Endothelial cell of umbilical vein (primary cell): ENCODE data around the gene TMEM121. TPM values are rescaled to one million over a fixed set of nuclear protein-coding genes. Genes with fewer than 3 reads are reported as not detected.

ENCODE experiments used
- BruUV-seq: library from RNA; stranded (reverse); fragments of 400-500 nt; replicated peaks from 2 replicates; lab custom pipeline; 2021; lab: Mats Ljungman, UMichigan
- CTCF ChIA-PET: fragments of 300-600, 350-600 bp; sonication (Branson Sonifier 250); formaldehyde crosslinking; loops from one replicate; lab custom pipeline; 2021; ENCODE audit warnings: antibody characterized with exemption, inconsistent platforms; lab: Charles Lee
- POLR2A ChIA-PET: fragments of 300-600, 350-600 bp; sonication (Branson Sonifier 250); formaldehyde crosslinking; loops from one replicate; lab custom pipeline; 2021; ENCODE audit warnings: antibody characterized with exemption, inconsistent platforms; lab: Charles Lee
- DNase-seq: peaks from one replicate; pipeline ENCODE4 v3.0.0-alpha.2; 2011; ENCODE audit warnings: low read depth, low spot score
- FAIRE-seq: peaks from 2 replicates; lab custom pipeline; 2011; peaks lifted over from hg19 to GRCh38; lab: Jason Lieb, UNC
- H2AFZ ChIP-seq: 2 replicates; pipeline ENCODE4 v1.6.0; 2012; ENCODE audit warnings: low read depth, low read length, control low read depth, inconsistent platforms
- H3K27ac ChIP-seq: 2 replicates; pipeline ENCODE4 v1.5.1; 2011; ENCODE audit warnings: low read depth, mild to moderate bottlenecking, control low read depth, low read length, moderate library complexity; ENCODE audit not compliant: insufficient read depth
- H3K27me3 ChIP-seq, 2 experiments: 2 replicates each; pipeline versions ENCODE4 v1.6.0 to v1.6.1; 2011; ENCODE audit warnings: low read length in 2 of 2, mixed read lengths in 1 of 2; ENCODE audit not compliant: control insufficient read depth in 2 of 2, insufficient read depth in 2 of 2
- H3K36me3 ChIP-seq, 2 experiments: 2 replicates in 1 of 2; 3 replicates in 1 of 2; pipeline ENCODE4 v1.5.1; 2011; ENCODE audit warnings: low read length in 2 of 2, mild to moderate bottlenecking in 1 of 2, moderate library complexity in 1 of 2; ENCODE audit not compliant: control insufficient read depth in 2 of 2, insufficient read depth in 2 of 2; ENCODE audit errors: extremely low read depth in 1 of 2
- H3K4me1 ChIP-seq: 3 replicates; pipeline ENCODE4 v1.5.1; 2011; ENCODE audit warnings: mild to moderate bottlenecking, low read length; ENCODE audit not compliant: control insufficient read depth, insufficient read depth; ENCODE audit errors: extremely low read depth
- H3K4me2 ChIP-seq: 2 replicates; pipeline ENCODE4 v1.6.1; 2011; ENCODE audit warnings: low read length, control low read depth, mixed read lengths; ENCODE audit not compliant: insufficient read depth
- H3K4me3 ChIP-seq, 3 experiments: fragments of 200-600 bp in 1 of 3; sonication (generic), shearing (Covaris generic) in 1 of 3; replicated peaks in 1 of 3; 2 replicates each; pipeline ENCODE4 v1.5.1; 2011 to 2016; ENCODE audit warnings: control low read depth in 3 of 3, low read length in 3 of 3, mild to moderate bottlenecking in 2 of 3, inconsistent platforms in 1 of 3, low read depth in 1 of 3, moderate library complexity in 1 of 3; ENCODE audit not compliant: insufficient read depth in 1 of 3
- H3K79me2 ChIP-seq: 2 replicates; pipeline ENCODE4 v1.6.0; 2012; ENCODE audit warnings: low read length, inconsistent platforms; ENCODE audit not compliant: control insufficient read depth, insufficient read depth
- H3K9ac ChIP-seq: replicated peaks from 2 replicates; pipeline ENCODE3; 2011; ENCODE audit warnings: low read length, control low read depth; ENCODE audit not compliant: insufficient read depth; ENCODE audit errors: extremely low read depth
- H3K9me1 ChIP-seq: replicated peaks from 3 replicates; pipeline ENCODE4 v1.6.0; 2011; ENCODE audit warnings: mild to moderate bottlenecking, low read length; ENCODE audit not compliant: control insufficient read depth, insufficient read depth; ENCODE audit errors: extremely low read depth
- H3K9me3 ChIP-seq: replicated peaks from 2 replicates; pipeline ENCODE4 v1.5.1; 2012; ENCODE audit warnings: low read length, inconsistent platforms; ENCODE audit not compliant: control insufficient read depth, insufficient read depth
- H4K20me1 ChIP-seq: replicated peaks from 2 replicates; pipeline ENCODE3; 2011; ENCODE audit warnings: mild to moderate bottlenecking, low read length; ENCODE audit not compliant: control insufficient read depth, insufficient read depth; ENCODE audit errors: extremely low read depth
- CTCF ChIP-seq, 2 donors: IDR thresholded peaks; 1 replicate in 1 of 2; 2 replicates in 1 of 2; pipeline ENCODE4 v1.5.1; 2011; ENCODE audit warnings: low read length in 2 of 2, mild to moderate bottlenecking in 2 of 2, moderate library complexity in 2 of 2, control low read depth in 1 of 2, inconsistent platforms in 1 of 2, low read depth in 1 of 2; ENCODE audit not compliant: insufficient read depth in 1 of 2; ENCODE audit errors: extremely low read depth in 1 of 2
- EZH2 ChIP-seq: IDR thresholded peaks from 2 replicates; pipeline ENCODE4 v1.6.1; 2012; ENCODE audit warnings: borderline replicate concordance, low read depth, mild to moderate bottlenecking, moderate library complexity, low read length, inconsistent platforms; ENCODE audit not compliant: severe bottlenecking
- FOS ChIP-seq: IDR thresholded peaks from 2 replicates; pipeline ENCODE4 v1.6.1; 2011; ENCODE audit warnings: mild to moderate bottlenecking, low read length, moderate library complexity, borderline replicate concordance; ENCODE audit not compliant: insufficient read depth
- MAX ChIP-seq: IDR thresholded peaks from 2 replicates; pipeline ENCODE4 v1.6.1; 2011; ENCODE audit not compliant: insufficient read depth, insufficient read length
- MYC ChIP-seq: IDR thresholded peaks from one replicate; pipeline ENCODE4 v1.6.1; 2011; ENCODE audit warnings: mild to moderate bottlenecking, low read depth, low read length
- POLR2A ChIP-seq: IDR thresholded peaks from 2 replicates; pipeline ENCODE4 v1.6.1; 2012; ENCODE audit warnings: low read depth, mild to moderate bottlenecking, control low read depth, low read length
- POLR2AphosphoS5 ChIP-seq: IDR thresholded peaks from 2 replicates; pipeline ENCODE4 v1.6.1; 2012; ENCODE audit warnings: low read depth, mild to moderate bottlenecking, control low read depth, low read length, moderate library complexity; ENCODE audit not compliant: insufficient read depth
- dilution Hi-C: fragments of 300-500 bp; cut with MboI; formaldehyde crosslinking; loops from one replicate; pipeline ENCODE4 v1.15.0; 2019; ENCODE audit warnings: low sequenced_read_pairs; ENCODE audit not compliant: extremely low pct_ligation_motif_present
- intact Hi-C: fragments of 100-400 bp; cut with micrococcal nuclease; formaldehyde crosslinking; loops from one replicate; pipeline ENCODE4 v1.10.0; 2022
- polyA plus RNA-seq, 4 experiments: library from polyadenylated mRNA; depleted of rRNA in 3 of 4; stranded (reverse) in 3 of 4; unstranded in 1 of 4; fragments of >200 nt; gene quantifications; 2 replicates each; pipeline versions ENCODE4 v1.2.1 to v1.2.3, GENCODE V29; 2011 to 2012; ENCODE audit warnings: missing spikeins in 1 of 4
- total RNA-seq: library from RNA; stranded (reverse); gene quantifications from 2 replicates; pipeline ENCODE4 v1.2.3, GENCODE V29; 2021

The TMEM121 gene
- total and polyA plus RNA-seq, 2 donors (not counting 3 experiments of a cell fraction or from before 2014, with no cell fraction given), result 4.8 to 7.7 TPM

- H3K9me1 ChIP-seq, result no peaks in the 10 kb centered on the region
- H3K27ac ChIP-seq, result no peak overlapping the region
- DNase-seq (no peak), FAIRE-seq (no peak)
- H3K4me2 ChIP-seq, result no peak overlapping the region
- H3K4me3 ChIP-seq, result no peak overlapping the region
- POLR2A ChIA-PET, result no interaction called here
- peaks cover 4% of the 10 kb centered on the region for H3K4me1 ChIP-seq
- peaks cover 3% of the 10 kb centered on the region for H3K79me2 ChIP-seq
- CTCF ChIA-PET, result interaction anchor here (1.5 kb wide), 1 partner anchor 39 kb away, joined by 3 read pairs; no protein-coding TSS in a partner anchor
- intact Hi-C loops, result no loop called here
- BruUV-seq, result no TSS peak
- no peak overlapping the region for H3K9ac ChIP-seq
- H2AFZ ChIP-seq, result no peak overlapping the region
- no peaks in the 10 kb centered on the region for H4K20me1 ChIP-seq
- TF ChIP-seq FOS, result no peak
- peak; percentile 20 for TF ChIP-seq EZH2
- no peak for TF ChIP-seq MYC
- no peaks in the 10 kb centered on the region for H3K9me3 ChIP-seq
- peaks cover 0 to 12% of the 10 kb centered on the region in 2 experiments for H3K27me3 ChIP-seq
- H3K36me3 ChIP-seq, result no peaks in the 10 kb centered on the region
- dilution Hi-C loops, result no loop called here
Measured at GRCh38 chr14:105487449-105487985, 38.9 kb upstream of the TMEM121 start.

- Histone ChIP-seq H3K79me2 (peaks cover 3% of the 10 kb centered on the region), H3K4me2 (no peak overlapping the region), H3K9ac (no peak overlapping the region), H2AFZ (no peak overlapping the region), H3K9me3 (no peaks in the 10 kb centered on the region), H3K4me1 (peaks cover 2% of the 10 kb centered on the region), H3K36me3 (no peaks in the 10 kb centered on the region), H3K27ac (no peak overlapping the region), H4K20me1 (no peaks in the 10 kb centered on the region), H3K4me3 (no peak overlapping the region), H3K9me1 (no peaks in the 10 kb centered on the region), H3K27me3 (peaks cover 0 to 12% of the 10 kb centered on the region in 2 experiments)
- POLR2A ChIA-PET, result no interaction called here
- no TSS peak for BruUV-seq
- no peak for DNase-seq
- CTCF ChIA-PET, result interaction anchor here (1.7 to 5.1 kb wide), 6 partner anchors 7 to 117 kb away, joined by 6 to 239 read pairs (median 24); no protein-coding TSS in a partner anchor
- intact Hi-C loops (no loop called here), dilution Hi-C loops (no loop called here)
- FAIRE-seq, result no peak
- TF ChIP-seq POLR2AphosphoS5, result no peak
- no peak for TF ChIP-seq EZH2
- TF ChIP-seq POLR2A, result no peak
- TF ChIP-seq MAX, result no peak
- TF ChIP-seq CTCF (IDR thresholded peaks at IDR 0.05; ENCODE audit: extremely low read depth in 1 of 2, insufficient read depth in 1 of 2, low read depth in 1 of 2, low read length in 2 of 2), result no peak
- no peak for TF ChIP-seq FOS
Measured at GRCh38 chr14:105487986-105488777, 38.2 kb upstream of the TMEM121 start.
